Neural progenitor cell (in vitro differentiated cells): ENCODE measurements around the gene C6orf132.

Source experiments
- EZH2 ChIP-seq: fragments of 200-600 bp; sonication (generic); IDR thresholded peaks from 2 replicates; pipeline ENCODE4 v1.6.1; 2017; ENCODE audit warnings: antibody characterized with exemption, mild to moderate bottlenecking, moderate library complexity
- TF ChIP-seq, protein P1 (sequence below): fragments of 200-600 bp; sonication (generic); IDR thresholded peaks from 2 replicates; pipeline ENCODE4 v1.5.1; 2017; ENCODE audit warnings: antibody characterized with exemption, mild to moderate bottlenecking

DNA sequence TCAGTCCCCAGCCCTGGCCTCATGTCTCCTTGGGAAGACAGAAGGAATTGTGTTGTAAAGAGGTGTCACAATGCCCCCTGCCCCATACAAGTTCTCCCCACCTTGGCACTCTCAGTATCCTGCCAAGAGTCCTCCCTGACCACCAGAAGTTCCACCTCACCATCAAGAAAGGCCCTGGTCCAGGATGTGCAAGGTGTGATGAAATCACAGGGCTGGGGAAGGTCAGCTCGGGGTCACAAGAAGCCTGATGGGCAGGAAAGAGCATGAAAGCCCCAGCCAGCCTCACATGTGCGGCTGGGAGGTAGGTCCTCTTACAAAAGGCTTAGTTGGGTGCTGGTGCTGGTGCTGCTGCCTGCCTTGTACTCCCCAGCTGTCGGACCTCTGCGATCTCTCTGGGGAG lies 12.9 kb upstream of the C6orf132 start:
- TF ChIP-seq EZH2 = no peak
- TF ChIP-seq, protein P1, sequence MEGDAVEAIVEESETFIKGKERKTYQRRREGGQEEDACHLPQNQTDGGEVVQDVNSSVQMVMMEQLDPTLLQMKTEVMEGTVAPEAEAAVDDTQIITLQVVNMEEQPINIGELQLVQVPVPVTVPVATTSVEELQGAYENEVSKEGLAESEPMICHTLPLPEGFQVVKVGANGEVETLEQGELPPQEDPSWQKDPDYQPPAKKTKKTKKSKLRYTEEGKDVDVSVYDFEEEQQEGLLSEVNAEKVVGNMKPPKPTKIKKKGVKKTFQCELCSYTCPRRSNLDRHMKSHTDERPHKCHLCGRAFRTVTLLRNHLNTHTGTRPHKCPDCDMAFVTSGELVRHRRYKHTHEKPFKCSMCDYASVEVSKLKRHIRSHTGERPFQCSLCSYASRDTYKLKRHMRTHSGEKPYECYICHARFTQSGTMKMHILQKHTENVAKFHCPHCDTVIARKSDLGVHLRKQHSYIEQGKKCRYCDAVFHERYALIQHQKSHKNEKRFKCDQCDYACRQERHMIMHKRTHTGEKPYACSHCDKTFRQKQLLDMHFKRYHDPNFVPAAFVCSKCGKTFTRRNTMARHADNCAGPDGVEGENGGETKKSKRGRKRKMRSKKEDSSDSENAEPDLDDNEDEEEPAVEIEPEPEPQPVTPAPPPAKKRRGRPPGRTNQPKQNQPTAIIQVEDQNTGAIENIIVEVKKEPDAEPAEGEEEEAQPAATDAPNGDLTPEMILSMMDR = no peak
